ENCODE measurements around the gene CDH13.

- TF ChIP-seq CTCF (IDR thresholded peaks at IDR 0.05) (no peak), EP300 (IDR thresholded peaks at IDR 0.05) (no peak), POLR2A (IDR thresholded peaks at IDR 0.05) (no peak)
These were observed 161.5 kb downstream of the CDH13 start for GRCh38 chr16:82788225-82788624.
